Placental epithelial cell (primary cell): Measurements from ENCODE around the gene MBD3L4. TPM values are rescaled to one million over a fixed set of nuclear protein-coding genes. Genes with fewer than 3 reads are reported as not detected.

Experiments
- total RNA-seq: library from RNA; depleted of rRNA; stranded (reverse); fragments of >200 nt; gene quantifications from 2 replicates; pipeline ENCODE4 v1.2.3, GENCODE V29; 2012

Gene MBD3L4
- not detected in 2 replicates for total RNA-seq

DNA sequence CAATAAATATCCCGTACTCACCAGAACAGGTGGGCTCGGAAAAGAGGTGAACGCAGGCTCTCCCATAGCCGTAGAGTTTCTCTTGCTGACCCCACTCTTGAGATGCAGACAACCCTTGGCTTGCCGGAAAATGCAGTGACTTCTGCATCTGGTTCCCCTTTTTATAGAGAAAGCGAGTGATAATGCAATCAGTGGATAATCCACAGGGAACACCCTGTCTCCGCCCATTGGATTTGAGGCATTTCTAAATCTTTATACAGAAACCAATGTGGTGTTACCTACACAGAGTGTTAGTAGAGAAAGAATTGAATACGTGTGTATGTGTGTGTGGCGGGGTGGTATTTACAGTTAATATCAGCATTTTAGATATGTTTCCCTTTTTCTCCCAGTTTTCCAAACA, at the start of gene MBD3L4:
TSS of gene MBD3L4 (minus strand) at position 101 of the 400 bp plus-strand sequence. CDS start at position 66, 35 bp downstream.

DNA sequence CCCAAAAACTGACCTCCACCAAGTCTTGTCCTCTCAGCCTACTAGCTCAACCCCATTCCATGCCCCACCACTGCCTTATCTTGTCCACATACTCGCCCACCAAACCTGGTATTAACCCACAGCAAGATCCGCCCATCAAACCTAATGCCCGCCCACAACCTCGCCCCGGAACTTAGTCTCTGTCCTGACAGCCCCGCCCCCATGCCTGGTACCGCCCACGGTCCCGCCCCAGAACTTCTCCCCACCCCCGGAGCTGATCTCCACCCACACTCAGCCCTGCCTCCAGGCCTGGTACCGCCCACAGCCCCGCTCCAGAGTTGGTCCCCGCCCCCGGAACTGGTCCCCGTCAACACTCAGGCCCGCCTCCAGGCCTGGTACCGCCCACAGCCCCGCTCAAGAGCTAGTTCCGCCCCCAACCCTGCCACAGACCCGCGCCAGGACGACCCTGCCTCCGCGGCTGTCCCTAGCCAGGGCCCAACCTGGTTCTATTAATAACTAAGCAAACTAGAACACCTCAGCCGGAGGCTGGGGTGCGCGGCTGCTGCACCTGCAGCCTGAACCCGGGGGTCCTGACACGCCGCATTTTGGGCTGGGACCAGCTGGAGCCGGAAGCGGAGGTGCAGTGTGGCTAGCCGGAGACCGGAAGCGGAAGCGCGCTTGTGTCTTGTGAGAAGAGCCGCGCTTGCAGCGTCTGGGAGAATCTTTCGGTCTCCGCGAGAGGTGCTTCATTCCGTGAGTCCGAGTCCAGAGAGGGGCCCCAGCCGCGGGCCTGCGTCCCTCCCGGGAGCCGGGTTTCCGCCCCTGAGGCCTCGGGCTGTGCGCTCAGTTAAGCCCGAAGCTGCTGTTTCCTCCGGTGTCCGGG, 29.3 kb upstream of the MBD3L4 start, which contains the start of gene ZNF557:
TSS of gene ZNF557 (plus strand) at position 662 of the 862 bp plus-strand sequence. CDS start 5,372 bp downstream, outside the sequence.

DNA sequence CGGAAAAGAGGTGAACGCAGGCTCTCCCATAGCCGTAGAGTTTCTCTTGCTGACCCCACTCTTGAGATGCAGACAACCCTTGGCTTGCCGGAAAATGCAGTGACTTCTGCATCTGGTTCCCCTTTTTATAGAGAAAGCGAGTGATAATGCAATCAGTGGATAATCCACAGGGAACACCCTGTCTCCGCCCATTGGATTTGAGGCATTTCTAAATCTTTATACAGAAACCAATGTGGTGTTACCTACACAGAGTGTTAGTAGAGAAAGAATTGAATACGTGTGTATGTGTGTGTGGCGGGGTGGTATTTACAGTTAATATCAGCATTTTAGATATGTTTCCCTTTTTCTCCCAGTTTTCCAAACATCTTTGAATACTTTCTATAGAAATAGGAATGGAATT, 18.6 kb upstream of the MBD3L4 start, which contains the start of gene MBD3L3:
TSS of gene MBD3L3 (minus strand) at position 101 of the 400 bp plus-strand sequence. CDS start at position 30, 71 bp downstream.

DNA sequence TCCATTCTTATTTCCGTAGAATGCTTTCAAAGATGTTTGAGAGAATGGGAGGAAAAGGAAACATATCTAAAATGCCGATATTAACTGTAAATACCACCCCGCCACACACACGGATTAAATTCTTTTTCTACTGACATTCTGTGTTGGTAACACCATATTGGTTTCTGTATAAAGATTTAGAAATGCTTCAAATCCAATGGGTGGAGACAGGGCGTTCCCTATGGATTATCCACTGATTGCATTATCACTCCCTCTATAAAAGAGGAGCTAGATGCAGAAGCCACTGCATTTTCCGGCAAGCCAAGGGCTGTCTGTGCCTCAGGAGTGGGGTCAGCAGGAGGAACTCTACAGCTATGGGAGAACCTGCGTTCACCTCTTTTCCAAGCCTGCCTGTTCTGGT, 9.0 kb upstream of the MBD3L4 start, which contains the start of gene MBD3L2:
TSS of gene MBD3L2 (plus strand) at position 301 of the 400 bp plus-strand sequence. CDS start at position 354, 53 bp downstream.

DNA sequence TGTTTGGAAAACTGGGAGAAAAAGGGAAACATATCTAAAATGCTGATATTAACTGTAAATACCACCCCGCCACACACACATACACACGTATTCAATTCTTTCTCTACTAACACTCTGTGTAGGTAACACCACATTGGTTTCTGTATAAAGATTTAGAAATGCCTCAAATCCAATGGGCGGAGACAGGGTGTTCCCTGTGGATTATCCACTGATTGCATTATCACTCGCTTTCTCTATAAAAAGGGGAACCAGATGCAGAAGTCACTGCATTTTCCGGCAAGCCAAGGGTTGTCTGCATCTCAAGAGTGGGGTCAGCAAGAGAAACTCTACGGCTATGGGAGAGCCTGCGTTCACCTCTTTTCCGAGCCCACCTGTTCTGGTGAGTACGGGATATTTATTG, 9.7 kb downstream of the MBD3L4 start, which contains the start of gene MBD3L5:
TSS of gene MBD3L5 (plus strand) at position 301 of the 400 bp plus-strand sequence. CDS start at position 335, 34 bp downstream.

DNA sequence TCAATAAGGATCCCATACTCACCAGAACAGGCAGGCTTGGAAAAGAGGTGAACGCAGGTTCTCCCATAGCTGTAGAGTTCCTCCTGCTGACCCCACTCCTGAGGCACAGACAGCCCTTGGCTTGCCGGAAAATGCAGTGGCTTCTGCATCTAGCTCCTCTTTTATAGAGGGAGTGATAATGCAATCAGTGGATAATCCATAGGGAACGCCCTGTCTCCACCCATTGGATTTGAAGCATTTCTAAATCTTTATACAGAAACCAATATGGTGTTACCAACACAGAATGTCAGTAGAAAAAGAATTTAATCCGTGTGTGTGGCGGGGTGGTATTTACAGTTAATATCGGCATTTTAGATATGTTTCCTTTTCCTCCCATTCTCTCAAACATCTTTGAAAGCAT, 18.6 kb downstream of the MBD3L4 start, which contains the start of gene MBD3L2B:
TSS of gene MBD3L2B (minus strand) at position 101 of the 400 bp plus-strand sequence. CDS start at position 67, 34 bp downstream.

Other genes starting within 250 kb of the MBD3L4 start
- not detected in 2 replicates for gene ADGRE1, start 152.6 kb downstream of the MBD3L4 start, total RNA-seq
- 0.43 TPM in 1 of 2 replicates, not detected in the other for gene MBD3L2B, start 18.7 kb downstream of the MBD3L4 start, total RNA-seq
- gene MBD3L5, start 9.6 kb downstream of the MBD3L4 start, total RNA-seq, result not detected in 2 replicates
- gene MBD3L2, start 9.1 kb upstream of the MBD3L4 start, total RNA-seq, result not detected in 2 replicates
- gene MBD3L3, start 18.5 kb upstream of the MBD3L4 start, total RNA-seq, result not detected in 2 replicates
- gene ZNF557, start 29.5 kb upstream of the MBD3L4 start, total RNA-seq, result 16.5 and 18.1 TPM in 2 replicates